K562 (cell line): ENCODE data around the gene USP49. TPM values are rescaled to one million over a fixed set of nuclear protein-coding genes. Genes with fewer than 3 reads are reported as not detected.

ENCODE experiments used
- DMBX1 ChIP-seq: fragments of 250-450 bp; sonication (Bioruptor Pico); IDR thresholded peaks from 2 replicates; pipeline ENCODE4 v1.8.0; 2022; ENCODE audit warnings: inconsistent platforms, mild to moderate bottlenecking, moderate library complexity, borderline replicate concordance
- ETS2 ChIP-seq: IDR thresholded peaks from 2 replicates; pipeline ENCODE4 v1.6.1; 2016; ENCODE audit warnings: borderline replicate concordance, missing genetic modification characterization, mild to moderate bottlenecking, moderate library complexity, missing compliant biosample characterization; ENCODE audit not compliant: poor library complexity, severe bottlenecking
- ETV5 ChIP-seq: sonication (generic); formaldehyde crosslinking; IDR thresholded peaks from 2 replicates; pipeline ENCODE4 v1.4.0; 2020; ENCODE audit warnings: low read depth, mild to moderate bottlenecking, missing genetic modification reagents
- HDAC1 ChIP-seq, 2 experiments: fragments of 450-650 bp; IDR thresholded peaks; 2 replicates each; pipeline ENCODE4 v1.6.1; 2016 to 2017; ENCODE audit warnings: inconsistent platforms in 1 of 2, mild to moderate bottlenecking in 1 of 2, moderate library complexity in 1 of 2
- HES1 ChIP-seq: fragments of 450-650 bp; IDR thresholded peaks from 2 replicates; pipeline ENCODE4 v1.6.1; 2016; ENCODE audit warnings: low read depth, mild to moderate bottlenecking, moderate library complexity
- KAT2B ChIP-seq: IDR thresholded peaks from one replicate; pipeline ENCODE4 v1.6.1; 2012; ENCODE audit warnings: low read depth, mild to moderate bottlenecking, control low read depth, inconsistent platforms, low read length, moderate library complexity
- LARP7 ChIP-seq: fragments of 450-650 bp; IDR thresholded peaks from 2 replicates; pipeline ENCODE4 v1.6.1; 2016
- MEF2A ChIP-seq: IDR thresholded peaks from 2 replicates; pipeline ENCODE4 v1.6.1; 2011; ENCODE audit warnings: low read depth, mild to moderate bottlenecking, low read length, moderate library complexity; ENCODE audit not compliant: control insufficient read depth
- MTF1 ChIP-seq: fragments of 250-450 bp; sonication (Bioruptor Pico); IDR thresholded peaks from 2 replicates; pipeline ENCODE4 v1.9.0; 2021; ENCODE audit warnings: moderate library complexity, mild to moderate bottlenecking, inconsistent platforms, borderline replicate concordance
- NR2C1 ChIP-seq, 2 experiments: fragments of 450-650 bp; IDR thresholded peaks; 2 replicates each; pipeline ENCODE4 v1.6.1; 2017; ENCODE audit warnings: mild to moderate bottlenecking in 2 of 2, antibody characterized with exemption in 1 of 2, inconsistent platforms in 1 of 2, missing compliant biosample characterization in 1 of 2, missing genetic modification characterization in 1 of 2
- NR2C2 ChIP-seq, 2 experiments: fragments of 200-800 bp in 1 of 2; sonication (Bioruptor generic) in 1 of 2; sonication (generic) in 1 of 2; formaldehyde crosslinking in 1 of 2; IDR thresholded peaks; 2 replicates each; pipeline versions ENCODE4 v1.6.1 to v1.8.0; 2016 to 2022; ENCODE audit warnings: mild to moderate bottlenecking in 1 of 2, missing compliant biosample characterization in 1 of 2, missing genetic modification characterization in 1 of 2, missing genetic modification reagents in 1 of 2
- NUFIP1 ChIP-seq: fragments of 450-650 bp; IDR thresholded peaks from 2 replicates; pipeline ENCODE4 v1.6.1; 2018; ENCODE audit not compliant: partially characterized antibody
- POU5F1 ChIP-seq: fragments of 150-350 bp; IDR thresholded peaks from 2 replicates; pipeline ENCODE4 v1.6.1; 2014; ENCODE audit warnings: borderline replicate concordance, low read length, low read depth, mild to moderate bottlenecking; ENCODE audit not compliant: partially characterized antibody
- PTBP1 ChIP-seq: fragments of 200-400 bp; formaldehyde crosslinking; IDR thresholded peaks from 2 replicates; pipeline ENCODE4 v1.6.1; 2017; ENCODE audit warnings: low read depth, low read length
- PURB ChIP-seq: sonication (generic); formaldehyde crosslinking; IDR thresholded peaks from 2 replicates; pipeline ENCODE4 v1.9.0; 2021; ENCODE audit warnings: low read depth, mild to moderate bottlenecking, missing genetic modification reagents
- STAG1 ChIP-seq: sonication (generic); formaldehyde crosslinking; IDR thresholded peaks from 2 replicates; pipeline ENCODE4 v1.5.0; 2020; ENCODE audit warnings: missing genetic modification reagents, borderline replicate concordance
- ZBTB34 ChIP-seq: fragments of 250-450 bp; sonication (Bioruptor Pico); IDR thresholded peaks from 2 replicates; pipeline ENCODE4 v1.8.0; 2021; ENCODE audit warnings: mild to moderate bottlenecking, moderate library complexity
- ZKSCAN3 ChIP-seq: fragments of 250-450 bp; sonication (Bioruptor Pico); IDR thresholded peaks from 2 replicates; pipeline ENCODE4 v1.4.0; 2020
- ZKSCAN8 ChIP-seq: fragments of 200-800 bp; sonication (Bioruptor generic); IDR thresholded peaks from 2 replicates; pipeline ENCODE4 v1.6.1; 2016; ENCODE audit warnings: missing genetic modification characterization, missing compliant biosample characterization
- ZNF384 ChIP-seq: IDR thresholded peaks from 2 replicates; pipeline ENCODE4 v1.6.1; 2012; ENCODE audit warnings: low read depth, low read length, improper control_type of control experiment
- ZNF395 ChIP-seq: fragments of 200-800 bp; sonication (Bioruptor generic); IDR thresholded peaks from 2 replicates; pipeline ENCODE4 v1.6.1; 2017; ENCODE audit warnings: missing genetic modification characterization, missing compliant biosample characterization
- polyA plus RNA-seq, 8 experiments: library from polyadenylated mRNA; depleted of rRNA in 4 of 8; stranded (reverse) in 5 of 8; unstranded in 3 of 8; fragments of >200 nt; fragmentation: Nextera tagmentation in 2 of 8; fragmentation: Illumina TruSeq in 1 of 8; extraction: Ambion mirVana in 2 of 8; extraction: Trizol in 1 of 8; gene quantifications; 2 replicates each; pipeline versions ENCODE4 v1.2.1 to v1.2.3, GENCODE V29; 2011 to 2014; ENCODE audit warnings: inconsistent platforms in 1 of 8, missing spikeins in 1 of 8
- total RNA-seq, 7 experiments: library from RNA; depleted of rRNA in 6 of 7; stranded (reverse); fragments of >200 nt in 6 of 7; fragmentation: Illumina TruSeq in 2 of 7; extraction: Trizol in 2 of 7; gene quantifications; 2 replicates each; pipeline versions ENCODE4 v1.2.1 to v1.2.3, GENCODE V29; 2011 to 2021; ENCODE audit warnings: low replicate concordance in 1 of 7
- TF ChIP-seq, protein P1 (sequence below), 3 experiments: IDR thresholded peaks in 2 of 3; conservative IDR thresholded peaks in 1 of 3; 2 replicates each; pipeline ENCODE4 v1.5.1; 2011 to 2012; ENCODE audit warnings: low read length in 3 of 3, mild to moderate bottlenecking in 3 of 3, control low read depth in 2 of 3, improper control_type of control experiment in 1 of 3, inconsistent platforms in 1 of 3, low read depth in 1 of 3, mixed read lengths in 1 of 3, moderate library complexity in 1 of 3; ENCODE audit not compliant: insufficient read depth in 2 of 3

Gene USP49
- total and polyA plus RNA-seq, 9 of the 15 experiments (the other 6 are each of a cell fraction or from before 2014, with no cell fraction given): 1.0 to 9.9 (median 6.5) TPM

DNA sequence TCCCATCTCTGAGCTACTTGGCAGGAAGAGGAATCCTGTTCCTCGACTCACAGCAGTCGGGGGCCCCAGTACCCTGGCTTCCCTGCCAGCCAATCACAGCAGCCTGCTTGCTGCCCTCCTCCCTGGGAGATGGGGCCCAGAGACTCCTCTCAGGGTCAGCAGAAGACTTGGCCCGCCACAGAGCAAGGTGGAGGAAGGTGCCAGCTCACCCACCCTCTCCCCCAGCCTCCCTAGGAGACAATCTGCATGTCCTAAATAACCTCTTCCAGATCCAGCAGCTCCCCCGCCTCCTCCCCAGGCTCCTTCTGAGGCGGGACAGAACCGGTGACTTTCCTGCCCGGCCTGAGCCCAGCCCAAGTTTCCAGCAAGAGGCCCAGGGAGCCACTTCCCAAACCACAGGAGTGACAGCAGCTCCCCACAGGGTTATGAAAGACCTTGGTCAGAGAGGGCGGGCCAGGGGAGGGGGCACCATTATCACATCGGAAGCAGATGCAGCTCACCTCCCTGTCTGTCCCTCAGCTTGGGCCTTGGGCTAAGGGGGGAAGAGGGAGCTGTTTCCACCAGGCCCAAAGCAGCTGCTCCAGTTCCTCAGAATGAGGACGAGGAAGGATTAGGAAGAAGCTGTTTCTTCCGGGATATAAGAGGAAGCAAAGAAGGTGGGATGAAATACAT, 44.1 kb upstream of the USP49 start (continued):
- TF ChIP-seq ZKSCAN8 (CRISPR knock-in tag): no peak
- no peak for TF ChIP-seq NR2C2 (CRISPR knock-in tag; IDR thresholded peaks at IDR 0.05)
- TF ChIP-seq NR2C2 (tag; IDR thresholded peaks at IDR 0.05): peak; percentile 88
- no peak for TF ChIP-seq POU5F1
- TF ChIP-seq DMBX1 (CRISPR knock-in tag): 0 out of 2 replicates have a peak, but pooled peaks have one; percentile 47
- TF ChIP-seq, protein P1, sequence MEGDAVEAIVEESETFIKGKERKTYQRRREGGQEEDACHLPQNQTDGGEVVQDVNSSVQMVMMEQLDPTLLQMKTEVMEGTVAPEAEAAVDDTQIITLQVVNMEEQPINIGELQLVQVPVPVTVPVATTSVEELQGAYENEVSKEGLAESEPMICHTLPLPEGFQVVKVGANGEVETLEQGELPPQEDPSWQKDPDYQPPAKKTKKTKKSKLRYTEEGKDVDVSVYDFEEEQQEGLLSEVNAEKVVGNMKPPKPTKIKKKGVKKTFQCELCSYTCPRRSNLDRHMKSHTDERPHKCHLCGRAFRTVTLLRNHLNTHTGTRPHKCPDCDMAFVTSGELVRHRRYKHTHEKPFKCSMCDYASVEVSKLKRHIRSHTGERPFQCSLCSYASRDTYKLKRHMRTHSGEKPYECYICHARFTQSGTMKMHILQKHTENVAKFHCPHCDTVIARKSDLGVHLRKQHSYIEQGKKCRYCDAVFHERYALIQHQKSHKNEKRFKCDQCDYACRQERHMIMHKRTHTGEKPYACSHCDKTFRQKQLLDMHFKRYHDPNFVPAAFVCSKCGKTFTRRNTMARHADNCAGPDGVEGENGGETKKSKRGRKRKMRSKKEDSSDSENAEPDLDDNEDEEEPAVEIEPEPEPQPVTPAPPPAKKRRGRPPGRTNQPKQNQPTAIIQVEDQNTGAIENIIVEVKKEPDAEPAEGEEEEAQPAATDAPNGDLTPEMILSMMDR (IDR thresholded peaks at IDR 0.05 in 2 of 3, conservative IDR thresholded peaks at IDR 0.05 in 1 of 3; ENCODE audit: insufficient read depth in 2 of 3, low read depth in 1 of 3, low read length in 3 of 3): no peak; a peak in 1 of 6 replicates
- no peak for TF ChIP-seq MTF1
- peak; percentile 80 for TF ChIP-seq ZNF395 (CRISPR knock-in tag)
- peak; percentile 99 for TF ChIP-seq ETV5
- TF ChIP-seq ETS2 (tag): no peak
- no peak for TF ChIP-seq ZNF384
- 0 out of 2 replicates have a peak, but pooled peaks have one; percentile 38 for TF ChIP-seq NR2C1 (IDR thresholded peaks at IDR 0.05)
- peak; percentile 74 for TF ChIP-seq NR2C1 (tag; IDR thresholded peaks at IDR 0.05)
- 0 out of 2 replicates have a peak, but pooled peaks have one; percentile 22 for TF ChIP-seq HES1
- TF ChIP-seq LARP7: no peak
- no peak for TF ChIP-seq KAT2B
- TF ChIP-seq NUFIP1: no peak
- no peak for TF ChIP-seq MEF2A
- no peak for TF ChIP-seq PURB (CRISPR knock-in tag)
- no peak for TF ChIP-seq STAG1
- TF ChIP-seq ZBTB34 (CRISPR knock-in tag): no peak
- TF ChIP-seq PTBP1: no peak
- no peak for TF ChIP-seq ZKSCAN3
- TF ChIP-seq HDAC1 (IDR thresholded peaks at IDR 0.05): peak in 1 of 2 experiments; percentile 41; a peak in 1 of 4 replicates
